CD4-positive, alpha-beta T cell treated with Interleukin-4 for 1 hour (primary cell): Measurements from ENCODE around the gene SPATA31D4.
"Not testable (repeated sequence)": the region's sequence is repeated elsewhere in the genome, so short reads cannot be mapped to it uniquely, and the experiment has no call there.

Source experiments
- DNase-seq, 2 donors: peaks; one replicate each; pipeline ENCODE4 v3.0.0-alpha.2; 2020 to 2022

The SPATA31D4 gene

DNA sequence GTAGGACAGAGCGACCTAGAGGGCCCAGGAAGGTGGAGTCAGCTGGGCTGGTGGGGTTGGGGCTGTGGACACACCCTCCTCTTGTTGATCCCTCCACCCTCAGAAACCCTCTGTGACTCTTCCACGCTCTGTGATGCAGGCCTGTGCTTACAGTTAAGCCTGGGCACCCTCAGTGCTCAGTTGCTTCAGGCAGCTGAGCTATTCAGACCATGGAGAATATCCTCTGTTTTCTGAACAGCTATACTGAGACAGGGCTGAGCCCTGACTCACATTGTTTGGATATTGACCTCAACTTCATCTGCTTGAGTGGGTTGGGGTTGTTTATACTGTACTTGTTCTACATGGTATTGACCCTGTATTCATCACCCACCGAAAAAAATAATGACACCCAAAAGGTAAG, at the start of gene SPATA31D4:
Gene SPATA31D4 (plus strand): TSS at position 124 of the 400 bp plus-strand sequence. CDS start 86 bp downstream, at position 210.
- not testable (repeated sequence) for DNase-seq

DNA sequence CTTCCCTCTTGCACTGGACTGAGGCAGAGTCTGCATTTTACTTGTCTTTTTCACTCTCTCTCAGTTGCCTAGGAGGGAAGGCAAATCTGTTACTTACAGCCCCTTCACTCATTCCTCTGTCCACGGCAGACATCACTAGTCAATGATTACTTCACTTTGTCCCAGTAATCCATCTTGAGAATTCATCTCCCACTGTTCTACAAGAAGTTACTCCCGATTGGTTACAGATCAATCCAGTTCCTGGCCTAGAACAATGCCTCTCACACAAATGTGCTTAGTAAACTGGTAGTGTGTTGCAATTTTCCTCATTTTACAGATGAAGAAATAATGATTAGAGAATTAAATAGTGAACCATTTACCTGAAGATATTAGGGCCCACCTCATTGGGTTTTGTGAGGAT, 49.7 kb upstream of the SPATA31D4 start:
- DNase-seq = no peak

DNA sequence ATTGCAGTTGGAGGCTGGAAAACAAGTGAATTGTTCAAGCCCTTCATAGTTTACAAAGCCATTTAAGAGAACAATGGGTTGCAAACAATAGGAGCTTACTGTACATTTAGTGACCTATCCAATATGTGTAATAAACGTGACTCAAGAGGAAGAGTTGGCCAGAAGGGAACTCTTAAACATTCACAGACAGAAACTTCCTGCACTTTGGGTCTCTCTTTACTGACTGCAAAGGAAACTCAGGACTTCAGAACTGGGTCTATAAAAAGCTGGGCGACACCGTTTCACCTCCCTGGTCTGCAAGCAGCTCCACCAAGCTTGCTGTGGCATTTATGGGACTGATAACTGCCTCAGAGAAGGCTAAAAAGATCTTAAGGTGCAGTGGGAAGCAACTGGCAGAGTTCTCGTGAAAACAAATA, 48.7 kb upstream of the SPATA31D4 start:
- DNase-seq = no peak

DNA sequence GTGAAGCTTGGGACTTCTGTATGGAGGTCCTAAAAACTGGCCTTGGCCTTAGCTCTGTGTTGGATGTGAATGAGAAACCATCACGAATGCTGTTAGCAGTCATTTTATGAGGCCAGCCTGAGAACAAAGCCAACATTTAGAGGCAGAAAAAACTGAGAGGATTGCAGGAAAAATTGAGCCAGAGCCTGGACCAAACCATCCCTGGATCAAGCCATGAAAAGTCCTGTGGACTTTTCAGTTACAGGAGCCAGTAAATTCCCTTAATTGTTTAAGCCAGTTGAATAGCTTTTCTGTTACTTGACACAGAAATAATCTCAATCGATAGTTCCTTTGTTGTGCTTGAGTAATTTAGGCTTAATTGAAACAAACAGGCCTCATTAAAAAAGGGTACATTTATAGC, 42.6 kb upstream of the SPATA31D4 start:
- no peak for DNase-seq

DNA sequence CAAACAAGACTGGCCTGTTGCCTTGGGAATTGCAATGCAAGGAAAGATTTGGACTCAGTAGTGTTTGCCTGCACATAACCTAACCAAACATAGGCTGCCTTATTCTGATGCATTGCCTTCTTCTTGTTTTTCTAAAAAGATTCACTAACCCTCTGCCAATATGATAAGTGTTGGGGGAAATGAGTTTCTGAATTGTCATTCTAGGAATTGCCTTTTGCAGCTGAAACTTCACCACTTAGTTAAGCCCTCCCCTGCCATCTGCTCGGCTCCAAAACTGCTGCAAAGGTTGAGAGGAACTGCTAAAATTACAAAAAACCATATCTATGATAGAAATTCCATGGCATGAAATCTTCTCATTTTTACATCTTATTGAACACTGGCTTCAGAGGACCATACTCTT, 41.6 kb upstream of the SPATA31D4 start:
- DNase-seq = no peak

DNA sequence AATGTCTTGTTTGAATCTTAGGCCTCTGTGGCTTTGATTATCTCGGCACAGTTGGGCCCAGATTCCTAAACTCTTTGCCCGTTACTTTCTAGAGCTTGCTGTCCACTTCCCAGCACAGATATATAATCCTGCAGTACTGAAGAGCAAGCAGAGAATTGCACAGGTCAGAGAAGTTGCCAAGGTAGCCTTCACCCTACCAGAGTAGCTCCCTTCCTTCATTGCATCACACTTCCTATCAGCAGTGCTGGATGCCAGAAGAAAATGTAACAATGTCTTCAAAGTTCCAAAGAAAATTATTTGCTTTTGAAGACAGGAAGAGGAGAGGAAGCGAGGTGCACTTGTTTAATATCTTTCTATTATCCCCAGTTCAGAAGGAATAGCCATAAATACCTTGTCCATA, 38.1 kb upstream of the SPATA31D4 start:
- no peak for DNase-seq

DNA sequence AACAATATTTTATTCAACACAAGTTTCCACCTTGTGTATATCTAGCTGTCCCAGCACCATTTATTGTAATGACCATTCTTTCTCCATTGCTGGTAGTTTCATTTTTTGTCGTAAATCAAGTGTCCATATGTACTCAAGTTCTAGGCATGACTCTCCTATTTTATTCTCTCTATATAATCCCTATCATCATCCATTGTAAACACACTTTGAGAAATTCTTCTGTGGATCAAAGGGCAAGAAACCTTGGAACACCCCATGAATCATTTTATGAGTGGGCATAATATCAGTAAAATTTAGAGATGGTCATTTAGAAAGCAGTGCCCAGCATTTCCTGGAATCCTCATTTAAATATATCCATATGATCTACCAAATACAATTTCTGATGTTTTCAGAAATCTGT, 35.8 kb upstream of the SPATA31D4 start:
- no peak for DNase-seq

DNA sequence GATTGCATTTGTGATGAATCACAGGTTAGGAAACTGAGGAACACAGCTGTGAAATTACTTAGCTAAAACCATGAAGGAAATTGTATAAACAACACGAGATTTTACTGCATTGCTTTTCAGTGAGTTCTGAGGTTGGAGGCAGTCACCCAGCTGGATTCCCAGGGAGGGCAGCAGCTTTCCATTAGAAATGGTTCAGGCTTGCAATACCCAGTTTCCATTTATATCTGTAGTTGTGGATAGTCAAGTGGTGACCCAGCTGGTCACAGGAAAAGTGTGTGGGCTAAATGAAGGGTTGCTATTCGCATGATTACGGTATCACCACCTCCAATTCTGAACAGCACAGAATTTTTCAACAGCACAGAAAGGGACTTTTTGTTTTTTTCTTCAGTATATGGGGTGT, 34.3 kb upstream of the SPATA31D4 start:
- DNase-seq = no peak

DNA sequence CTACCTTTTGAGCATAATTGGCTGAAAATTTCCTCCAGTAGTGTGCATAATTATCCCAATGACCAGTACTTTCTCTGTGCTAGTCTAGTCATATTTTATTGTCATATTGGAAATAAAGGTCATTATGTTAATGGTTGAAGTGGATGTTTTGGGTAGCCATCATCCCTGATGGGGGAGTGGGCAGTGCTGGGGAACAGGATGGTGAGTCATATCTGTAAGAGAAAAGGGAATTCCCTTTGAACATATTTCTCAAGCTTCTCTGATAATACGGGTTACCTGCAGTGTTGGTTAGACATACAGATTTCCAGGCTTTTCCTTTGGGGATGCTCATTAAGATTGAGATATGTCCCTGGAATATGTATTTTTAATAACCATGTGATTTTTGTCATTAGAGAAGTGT, 33.3 kb upstream of the SPATA31D4 start:
- no peak for DNase-seq

DNA sequence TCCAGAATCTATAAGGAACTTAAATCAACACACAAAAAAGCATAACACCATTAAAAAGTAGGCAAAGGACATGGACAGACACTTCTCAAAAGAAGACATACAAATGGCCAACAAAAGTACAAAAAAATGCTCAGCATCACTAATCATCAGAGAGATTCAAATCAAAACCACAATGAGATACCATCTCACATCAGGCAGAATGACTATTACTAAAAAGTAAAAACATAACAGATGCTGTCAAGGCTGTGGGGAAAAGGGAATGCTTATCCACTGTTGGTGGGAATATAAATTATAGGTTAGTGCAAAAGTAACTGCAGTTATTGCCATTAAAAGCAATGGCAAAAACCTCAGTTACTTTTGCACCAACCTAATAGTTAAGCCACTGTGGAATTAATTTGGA, 32.2 kb upstream of the SPATA31D4 start:
- no peak for DNase-seq

DNA sequence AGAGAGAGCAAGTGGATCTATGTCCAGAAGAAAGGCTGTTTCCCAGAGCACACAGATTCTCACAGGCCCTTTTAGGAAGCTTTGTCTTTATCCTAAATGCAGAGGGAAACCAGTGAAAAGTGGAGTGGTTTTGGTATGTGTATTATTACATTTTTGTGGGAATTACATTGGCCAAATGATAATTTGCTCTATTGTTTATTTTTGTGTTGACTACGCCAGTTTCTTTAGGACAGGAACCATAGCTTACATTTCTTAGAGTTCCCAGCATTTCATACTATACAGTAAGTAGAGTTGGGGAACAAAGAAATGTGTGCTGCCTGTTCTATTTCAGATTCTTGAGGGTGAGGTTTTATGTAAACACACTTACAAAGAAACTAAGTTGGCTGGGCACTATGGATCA, 29.4 kb upstream of the SPATA31D4 start:
- no peak for DNase-seq

DNA sequence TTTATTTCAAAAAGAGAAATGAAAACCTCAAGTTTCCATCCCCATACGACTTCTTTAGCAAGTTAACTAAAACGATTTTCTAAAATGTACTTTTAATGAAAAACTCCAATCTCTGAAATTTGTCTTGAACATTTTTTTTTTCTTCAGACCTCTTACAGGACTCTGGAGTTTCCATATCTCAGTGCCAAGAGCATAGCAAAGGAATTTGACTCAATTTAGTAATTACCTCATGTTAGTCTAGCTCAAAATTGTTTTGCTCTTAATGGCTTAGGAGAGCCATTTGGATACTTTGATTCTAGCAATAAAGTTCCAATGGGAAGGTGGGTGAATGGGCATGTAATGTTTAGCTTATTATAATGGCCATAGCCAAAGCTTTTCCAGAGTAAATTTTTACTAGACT, 26.0 kb upstream of the SPATA31D4 start:
- DNase-seq = no peak

DNA sequence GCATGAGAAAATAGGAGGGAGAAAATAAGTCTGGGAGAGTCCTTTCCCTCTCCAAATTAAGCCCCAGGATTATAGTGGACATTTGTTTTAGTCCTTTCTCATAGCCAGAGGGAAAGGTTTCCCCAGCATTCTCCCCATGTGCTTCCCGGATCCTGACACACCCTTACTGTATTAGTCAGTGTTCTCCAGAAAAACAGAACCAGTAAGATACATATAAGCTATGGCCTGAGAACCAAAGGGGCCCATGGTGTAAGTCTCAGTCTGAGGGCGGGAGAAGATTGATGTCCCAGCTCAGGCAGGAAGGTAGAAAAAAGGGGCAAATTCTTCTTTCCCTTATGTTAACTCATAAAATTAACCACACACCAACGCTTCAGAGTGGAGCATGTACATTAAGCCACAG, 25.6 kb upstream of the SPATA31D4 start:
- no peak for DNase-seq

DNA sequence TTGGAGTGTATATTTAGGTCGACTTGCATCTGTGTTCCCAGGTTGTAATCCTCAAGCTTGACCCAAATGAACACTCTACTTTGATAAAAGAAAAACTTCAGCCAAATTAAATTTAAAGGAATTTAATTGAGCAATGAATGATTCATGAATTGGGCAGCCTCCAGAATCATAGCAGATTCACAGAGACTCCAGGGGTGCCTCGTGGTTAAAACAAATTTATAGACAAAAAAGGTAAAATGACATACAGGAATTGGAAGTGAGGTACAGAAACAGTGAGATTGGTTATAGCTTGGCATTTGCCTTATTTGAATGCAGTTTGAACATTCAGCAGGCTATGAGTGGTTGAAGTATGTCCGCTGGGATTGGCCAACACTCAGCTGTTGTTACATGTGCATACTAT, 21.6 kb upstream of the SPATA31D4 start:
- no peak for DNase-seq

DNA sequence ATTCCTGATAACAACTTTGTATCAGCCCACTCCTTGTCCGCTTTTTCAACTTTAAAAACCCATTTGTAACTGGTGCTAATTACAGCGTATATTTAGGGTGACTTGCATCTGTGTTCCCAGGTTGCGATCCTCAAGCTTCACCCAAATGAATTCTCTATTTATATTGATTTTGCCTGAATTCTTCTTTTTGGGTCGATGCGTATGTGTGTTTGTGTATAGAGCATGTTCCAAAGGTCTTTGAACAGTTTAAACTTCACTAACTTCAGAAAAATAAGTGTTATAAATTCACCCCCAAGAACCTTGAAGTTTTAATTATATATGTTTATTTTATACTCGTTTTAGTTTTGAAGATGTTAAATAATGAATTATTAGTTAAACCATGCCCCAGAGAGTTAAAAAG, 16.1 kb upstream of the SPATA31D4 start:
- DNase-seq = no peak

DNA sequence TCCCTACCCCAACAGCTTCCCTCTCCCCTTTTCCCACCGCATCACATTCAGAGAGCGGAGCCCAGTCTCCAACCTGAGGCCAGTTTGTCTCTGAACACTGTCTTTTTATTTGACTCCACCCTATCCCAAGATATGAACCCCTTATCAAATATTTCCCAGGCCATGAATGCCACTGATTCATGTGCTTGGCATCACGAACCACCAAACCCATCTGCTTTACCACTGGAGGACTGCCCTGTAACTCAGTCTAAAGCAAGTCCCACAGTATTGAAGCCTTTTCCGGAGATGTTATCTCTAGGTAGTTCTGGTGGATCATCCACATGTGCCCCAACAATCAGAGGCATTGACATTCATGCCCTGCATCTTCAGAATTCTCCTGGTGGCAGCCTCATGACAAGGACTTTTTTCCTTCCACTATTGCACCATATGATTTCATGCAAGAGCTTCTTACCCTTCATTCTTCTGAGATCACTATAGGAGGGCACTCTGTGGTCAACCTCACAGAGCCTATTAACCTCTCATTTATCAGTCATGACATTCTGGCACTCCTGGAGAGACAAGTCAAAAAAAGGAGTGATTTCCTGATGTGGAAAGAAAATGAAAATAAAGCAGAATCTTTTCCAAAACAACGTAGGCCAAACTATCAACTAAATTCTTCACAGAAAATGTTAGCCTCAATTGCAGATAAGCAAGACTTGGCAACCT, 12.3 kb upstream of the SPATA31D4 start:
- DNase-seq = no peak

DNA sequence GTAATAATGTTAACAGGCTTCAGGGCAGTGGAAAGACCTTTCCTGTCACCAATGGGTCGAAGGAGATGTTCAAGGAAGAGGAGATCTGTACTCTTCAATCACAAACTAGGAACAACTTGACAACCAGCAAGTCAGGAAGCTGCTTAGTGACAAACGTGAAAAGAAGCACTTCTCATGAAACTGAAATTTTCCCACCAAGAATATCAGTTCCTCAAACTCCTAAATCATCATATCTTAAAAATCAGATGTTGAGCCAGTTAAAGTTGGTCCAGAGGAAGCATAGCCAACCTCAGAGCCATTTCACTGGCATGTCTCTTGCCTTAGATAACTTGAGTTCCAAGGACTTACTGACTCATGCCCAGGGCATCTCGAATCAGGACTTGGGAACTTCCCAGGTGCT, 9.7 kb upstream of the SPATA31D4 start:
- DNase-seq = not testable (repeated sequence)

DNA sequence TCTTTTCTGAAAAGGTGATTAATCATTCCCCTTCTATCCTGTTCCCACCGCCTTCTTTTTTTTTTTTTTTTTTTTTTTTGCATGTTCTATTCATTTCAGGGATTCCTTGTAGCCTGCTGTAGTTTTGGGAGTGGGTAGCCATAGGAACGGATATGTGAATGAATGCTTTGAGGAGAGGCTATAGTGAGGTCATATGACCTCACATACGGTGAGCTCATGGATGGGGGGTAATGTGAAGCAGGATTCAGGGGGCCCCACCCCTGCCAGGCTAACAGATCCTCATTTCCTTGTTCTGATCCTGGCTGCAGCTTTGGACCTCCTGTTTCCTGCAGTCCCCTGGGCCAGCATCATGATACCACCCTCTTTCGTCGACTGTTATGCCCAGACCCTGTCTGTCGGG, 1.9 kb downstream of the SPATA31D4 start:
- not testable (repeated sequence) for DNase-seq

DNA sequence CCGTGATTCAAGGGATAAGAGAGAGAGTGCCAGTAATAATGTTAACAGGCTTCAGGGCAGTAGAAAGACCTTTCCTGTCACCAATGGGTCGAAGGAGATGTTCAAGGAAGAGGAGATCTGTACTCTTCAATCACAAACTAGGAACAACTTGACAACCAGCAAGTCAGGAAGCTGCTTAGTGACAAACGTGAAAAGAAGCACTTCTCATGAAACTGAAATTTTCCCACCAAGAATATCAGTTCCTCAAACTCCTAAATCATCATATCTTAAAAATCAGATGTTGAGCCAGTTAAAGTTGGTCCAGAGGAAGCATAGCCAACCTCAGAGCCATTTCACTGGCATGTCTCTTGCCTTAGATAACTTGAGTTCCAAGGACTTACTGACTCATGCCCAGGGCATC, 5.3 kb downstream of the SPATA31D4 start:
- DNase-seq = not testable (repeated sequence)

DNA sequence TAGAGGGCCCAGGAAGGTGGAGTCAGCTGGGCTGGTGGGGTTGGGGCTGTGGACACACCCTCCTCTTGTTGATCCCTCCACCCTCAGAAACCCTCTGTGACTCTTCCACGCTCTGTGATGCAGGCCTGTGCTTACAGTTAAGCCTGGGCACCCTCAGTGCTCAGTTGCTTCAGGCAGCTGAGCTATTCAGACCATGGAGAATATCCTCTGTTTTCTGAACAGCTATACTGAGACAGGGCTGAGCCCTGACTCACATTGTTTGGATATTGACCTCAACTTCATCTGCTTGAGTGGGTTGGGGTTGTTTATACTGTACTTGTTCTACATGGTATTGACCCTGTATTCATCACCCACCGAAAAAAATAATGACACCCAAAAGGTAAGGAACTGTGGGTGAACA, 15.2 kb downstream of the SPATA31D4 start, which contains the start of gene SPATA31D3:
Gene SPATA31D3 (plus strand): TSS at position 108 of the 400 bp plus-strand sequence. CDS start 86 bp downstream, at position 194.
- DNase-seq = not testable (repeated sequence)

DNA sequence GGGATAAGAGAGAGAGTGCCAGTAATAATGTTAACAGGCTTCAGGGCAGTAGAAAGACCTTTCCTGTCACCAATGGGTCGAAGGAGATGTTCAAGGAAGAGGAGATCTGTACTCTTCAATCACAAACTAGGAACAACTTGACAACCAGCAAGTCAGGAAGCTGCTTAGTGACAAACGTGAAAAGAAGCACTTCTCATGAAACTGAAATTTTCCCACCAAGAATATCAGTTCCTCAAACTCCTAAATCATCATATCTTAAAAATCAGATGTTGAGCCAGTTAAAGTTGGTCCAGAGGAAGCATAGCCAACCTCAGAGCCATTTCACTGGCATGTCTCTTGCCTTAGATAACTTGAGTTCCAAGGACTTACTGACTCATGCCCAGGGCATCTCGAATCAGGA, 20.4 kb downstream of the SPATA31D4 start:
- not testable (repeated sequence) for DNase-seq

DNA sequence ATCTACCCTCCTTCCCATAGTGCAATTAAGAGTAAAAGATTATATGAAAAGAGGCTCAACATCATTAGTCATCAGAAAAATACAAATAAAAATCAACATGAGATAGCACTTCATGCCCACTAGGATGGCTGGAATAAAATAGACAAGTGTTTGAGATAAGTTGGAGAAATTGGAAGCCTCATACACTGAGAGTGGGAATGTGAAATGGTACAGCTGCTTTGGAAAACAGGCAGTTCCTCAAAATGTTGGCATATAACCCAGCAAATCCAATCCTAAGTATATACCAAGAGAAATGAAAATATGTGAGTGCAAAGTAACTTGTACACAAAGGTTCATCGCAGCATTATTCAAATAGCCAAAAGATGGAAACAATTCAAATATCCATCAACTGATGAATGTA, 24.9 kb downstream of the SPATA31D4 start:
- no peak for DNase-seq

DNA sequence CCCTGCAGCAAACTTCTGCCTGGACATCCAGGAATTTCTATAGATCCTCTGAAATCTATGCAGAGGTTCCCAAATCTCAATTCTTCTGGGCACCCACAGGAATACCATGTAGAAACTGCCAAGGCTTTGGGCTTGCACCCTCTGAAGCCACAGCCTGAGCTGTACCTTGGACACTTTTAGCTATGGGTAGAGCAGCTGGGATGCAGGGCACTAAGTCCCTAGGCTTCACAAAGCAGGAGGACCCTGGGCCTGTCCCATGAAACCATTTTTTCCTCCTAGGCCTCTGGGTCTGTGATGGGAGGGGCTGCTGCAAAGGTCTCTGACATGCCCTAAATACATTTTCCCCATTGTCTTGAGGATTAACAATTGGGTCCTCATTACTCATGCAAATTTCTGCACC, 27.4 kb downstream of the SPATA31D4 start:
- no peak for DNase-seq

DNA sequence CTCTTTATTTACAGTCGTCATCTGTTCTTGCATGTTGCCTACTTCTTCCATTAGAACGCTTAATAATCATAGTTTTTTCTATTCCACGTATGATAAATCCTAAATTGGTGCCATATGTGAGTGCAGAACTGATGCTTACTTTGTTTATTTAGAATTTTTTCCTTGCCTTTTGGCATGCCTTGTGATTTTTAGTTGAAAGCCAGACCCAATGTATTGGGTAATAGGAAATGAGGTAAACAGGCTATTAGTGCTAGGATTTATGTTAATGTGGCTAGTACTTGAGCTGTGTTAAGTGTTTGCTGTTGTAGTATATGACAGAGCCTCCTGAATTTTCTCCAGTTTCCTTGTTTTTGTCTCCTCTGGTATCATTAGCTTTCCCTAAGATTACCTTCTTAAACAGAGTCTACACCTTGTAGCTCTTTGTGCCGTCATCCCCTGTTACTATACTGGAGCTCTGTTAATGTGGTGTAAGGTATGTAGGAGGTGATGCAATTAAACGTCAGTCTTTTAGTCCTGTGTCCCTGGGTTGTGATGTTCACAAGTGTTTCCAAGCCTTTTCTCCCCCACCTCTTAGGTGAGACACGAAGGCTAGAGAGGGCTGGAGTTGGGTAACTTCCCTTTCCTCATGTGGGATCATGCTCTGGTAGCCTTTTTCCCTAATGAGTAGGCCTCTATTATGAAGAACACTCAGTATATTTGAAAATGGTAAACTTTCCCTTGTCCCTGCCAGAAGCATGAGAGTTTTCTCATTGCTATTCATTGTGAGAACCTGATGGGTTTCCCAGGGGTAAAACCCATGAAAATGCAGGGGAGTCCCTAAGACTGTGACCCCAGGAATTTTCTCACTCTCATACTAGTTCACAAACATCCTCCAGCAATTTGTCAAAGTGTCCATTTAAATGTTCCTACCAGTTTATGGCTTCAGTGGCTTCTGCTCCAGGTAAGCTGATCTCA, 36.3 kb downstream of the SPATA31D4 start:
- no peak for DNase-seq
